Right lobe of liver (tissue), 4 donors: Measurements from ENCODE around the gene MARVELD1.

Experiments used
- CTCF ChIP-seq, 4 donors: fragments of 200-600 bp in 3 of 4; fragments of 450-650 bp in 1 of 4; IDR thresholded peaks; one replicate each; pipeline versions ENCODE4 v1.5.1 to v1.8.0; 2016 to 2022; ENCODE audit warnings: antibody characterized with exemption in 4 of 4, mild to moderate bottlenecking in 2 of 4
- POLR2A ChIP-seq: fragments of 450-650 bp; IDR thresholded peaks from one replicate; pipeline ENCODE4 v1.6.1; 2017; ENCODE audit warnings: antibody characterized with exemption, mild to moderate bottlenecking
- donor health status: DM: no; HTN: no; CAD: no.
- donor health status: DM: no; HTN: no; CAD: no.
- donor health status: DM: no; HTN: yes; CAD: no.

- TF ChIP-seq CTCF (IDR thresholded peaks at IDR 0.05) (no peak), POLR2A (no peak)
These were observed 50.4 kb downstream of the MARVELD1 start for GRCh38 chr10:97763947-97764346.
